HEK293T (cell line): Measurements from ENCODE around the gene RNASEL.

Source experiments
- BHLHE40 ChIP-seq: fragments of 450-650 bp; IDR thresholded peaks from 2 replicates; pipeline ENCODE4 v1.6.1; 2016; ENCODE audit warnings: mild to moderate bottlenecking, moderate library complexity, borderline replicate concordance
- CTBP1 ChIP-seq: fragments of 450-650 bp; IDR thresholded peaks from 2 replicates; pipeline ENCODE4 v1.6.1; 2016; ENCODE audit warnings: borderline replicate concordance
- ELF4 ChIP-seq: fragments of 450-650 bp; IDR thresholded peaks from 2 replicates; pipeline ENCODE4 v1.6.1; 2017; ENCODE audit warnings: antibody characterized with exemption
- FOXA1 ChIP-seq: fragments of 450-650 bp; IDR thresholded peaks from 2 replicates; pipeline ENCODE4 v1.6.1; 2016; ENCODE audit warnings: mild to moderate bottlenecking
- FOXK2 ChIP-seq: fragments of 450-650 bp; IDR thresholded peaks from 2 replicates; pipeline ENCODE4 v1.6.1; 2016; ENCODE audit warnings: mild to moderate bottlenecking
- FOXM1 ChIP-seq: fragments of 450-650 bp; IDR thresholded peaks from 2 replicates; pipeline ENCODE4 v1.6.1; 2017; ENCODE audit warnings: mild to moderate bottlenecking, borderline replicate concordance
- HDGF ChIP-seq: fragments of 450-650 bp; IDR thresholded peaks from 2 replicates; pipeline ENCODE4 v1.6.1; 2017; ENCODE audit warnings: antibody characterized with exemption, borderline replicate concordance
- L3MBTL2 ChIP-seq: fragments of 450-650 bp; conservative IDR thresholded peaks from 2 replicates; pipeline ENCODE4 v1.6.1; 2016; ENCODE audit warnings: mild to moderate bottlenecking
- NFRKB ChIP-seq: fragments of 450-650 bp; IDR thresholded peaks from 2 replicates; pipeline ENCODE4 v1.6.1; 2016; ENCODE audit warnings: mild to moderate bottlenecking, moderate library complexity
- PKNOX1 ChIP-seq: fragments of 450-650 bp; IDR thresholded peaks from 2 replicates; pipeline ENCODE4 v1.6.1; 2016
- SP1 ChIP-seq: fragments of 450-650 bp; IDR thresholded peaks from 2 replicates; pipeline ENCODE4 v1.6.1; 2017
- SUZ12 ChIP-seq: fragments of 450-650 bp; IDR thresholded peaks from 2 replicates; pipeline ENCODE4 v1.6.1; 2016; ENCODE audit warnings: mild to moderate bottlenecking
- TARDBP ChIP-seq: fragments of 450-650 bp; IDR thresholded peaks from 2 replicates; pipeline ENCODE4 v1.6.1; 2016
- ZNF384 ChIP-seq: fragments of 450-650 bp; IDR thresholded peaks from 2 replicates; pipeline ENCODE4 v1.6.1; 2016

- TF ChIP-seq NFRKB (no peak), ELF4 (no peak), SUZ12 (no peak), ZNF384 (no peak), BHLHE40 (no peak), HDGF (no peak), FOXM1 (no peak), SP1 (no peak), TARDBP (no peak), FOXA1 (no peak), L3MBTL2 (no peak), PKNOX1 (no peak), FOXK2 (no peak), CTBP1 (no peak)
Observed at GRCh38 chr1:182589931-182590330, 875 bp upstream of the RNASEL start.
